Renal cortical epithelial cell (primary cell): ENCODE data around the gene PDGFB. TPM values are rescaled to one million over a fixed set of nuclear protein-coding genes. Genes with fewer than 3 reads are reported as not detected.
A peak's percentile ranks its signal among the peaks of the same experiment; 100 is the strongest.

Source experiments
- DNase-seq: peaks from one replicate; pipeline ENCODE4 v3.0.0-alpha.2; 2011; ENCODE audit warnings: low read depth
- total RNA-seq: library from RNA; depleted of rRNA; stranded (reverse); fragments of >200 nt; gene quantifications from 2 replicates; pipeline ENCODE4 v1.2.3, GENCODE V29; 2014

The PDGFB gene
- total RNA-seq, 1 donor from 2014 or later: 63.6 TPM

- DNase-seq: peak; percentile 56
These were observed 3.7 kb downstream of the PDGFB start for GRCh38 chr22:39240831-39241793.

DNA sequence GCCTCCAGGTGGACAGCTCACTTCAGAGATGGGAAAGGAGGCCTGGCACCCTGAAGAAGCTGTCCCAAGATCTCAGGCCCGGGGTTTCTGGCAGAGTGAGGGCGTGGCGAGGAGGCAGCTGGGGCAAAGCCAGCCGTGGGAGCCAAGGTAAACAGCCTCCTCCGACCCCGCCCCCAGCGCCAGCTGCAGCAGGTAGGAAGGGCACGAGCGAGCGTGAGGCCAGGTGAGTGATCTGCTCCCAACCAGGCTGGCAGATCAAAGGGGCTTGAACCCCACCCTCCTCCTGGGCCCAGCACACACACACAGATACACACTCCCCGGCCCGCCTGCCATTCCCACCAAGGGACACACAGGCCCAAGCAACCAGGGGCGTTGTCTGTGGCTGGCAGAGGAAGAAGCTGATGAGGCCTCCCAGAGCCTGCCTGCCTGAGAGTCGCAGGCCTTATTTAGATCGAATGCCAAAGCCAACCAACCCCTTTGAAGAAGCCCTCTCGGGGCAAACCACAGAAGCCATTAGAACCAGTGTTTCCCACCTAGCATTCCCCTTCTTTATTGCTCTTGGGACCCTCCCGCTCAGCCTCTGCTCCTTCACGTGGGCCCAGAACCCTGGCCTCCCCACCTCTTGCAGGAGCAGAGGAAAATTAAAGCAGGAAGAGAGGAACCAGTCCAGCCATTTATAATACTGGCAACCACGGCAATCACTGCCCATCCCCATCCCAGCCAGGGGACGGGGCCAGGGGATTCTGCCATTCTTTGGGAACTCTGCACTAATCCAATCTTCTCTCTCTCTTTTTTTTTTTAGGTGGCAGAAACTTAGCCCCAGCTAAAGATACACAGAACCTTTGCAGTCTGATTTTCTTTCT is 5.0 kb downstream of the PDGFB start:
- no peak for DNase-seq

DNA sequence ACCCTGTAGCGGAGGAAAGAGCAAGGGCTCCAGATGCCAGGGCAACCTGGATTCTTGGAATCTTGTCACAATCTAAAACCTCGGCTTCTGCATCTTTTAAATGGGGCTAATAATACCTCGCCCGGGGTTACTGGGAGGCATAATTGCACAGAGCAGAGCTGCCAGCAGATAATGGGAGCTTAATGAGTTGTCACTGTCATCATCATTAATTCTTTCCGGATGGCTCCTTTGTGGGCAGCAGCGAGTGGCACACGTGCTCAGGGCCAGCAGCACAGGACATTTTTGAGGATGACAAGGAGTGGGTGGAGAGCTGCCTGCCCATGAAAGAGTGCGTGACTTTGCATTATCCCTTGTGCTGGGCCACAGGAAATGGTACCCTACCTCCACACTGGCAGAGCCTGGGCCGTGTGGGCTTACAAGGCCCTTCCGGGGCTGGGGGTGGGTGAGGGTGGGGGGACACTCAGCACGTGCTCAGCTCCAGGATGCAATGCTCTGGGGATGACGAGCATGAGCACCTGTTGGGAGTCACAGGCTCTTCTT is 5.7 kb downstream of the PDGFB start:
- no peak for DNase-seq

DNA sequence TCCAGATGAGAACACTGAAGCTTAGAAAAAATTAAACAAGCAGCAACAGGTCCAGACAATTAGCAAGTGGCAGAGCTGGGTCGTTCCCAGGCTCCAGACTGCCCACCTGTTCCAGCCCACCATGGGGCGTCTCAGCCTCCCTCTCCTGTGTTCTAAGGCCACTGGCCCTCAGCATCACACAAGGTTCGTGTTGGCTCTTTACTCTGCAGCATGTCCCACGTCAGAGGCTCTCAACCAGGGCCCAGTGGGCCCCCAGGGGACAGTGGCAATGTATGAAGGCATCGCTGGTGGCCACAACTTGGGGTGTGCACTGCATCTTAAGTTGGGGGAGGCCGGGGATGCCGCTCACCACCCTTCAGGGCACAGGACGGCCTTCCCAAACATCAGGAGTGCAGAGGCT is 6.2 kb downstream of the PDGFB start:
- no peak for DNase-seq

DNA sequence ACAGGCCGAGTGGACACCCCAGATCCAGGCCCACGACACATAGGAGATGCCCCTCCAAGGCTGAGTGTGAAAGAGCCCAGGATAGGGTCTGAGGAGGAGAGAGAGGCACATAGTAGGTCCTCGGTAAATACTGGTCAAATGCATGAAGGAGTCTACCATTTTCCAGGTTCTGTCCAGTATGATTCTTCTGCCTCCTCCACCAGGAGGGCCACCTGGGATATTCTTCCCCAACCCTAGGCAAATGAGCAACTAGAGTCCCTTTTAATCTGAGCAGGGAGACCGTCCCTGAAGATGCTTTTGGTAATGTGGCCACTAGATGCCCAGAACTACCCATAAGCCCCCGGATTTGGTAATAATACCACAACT is 6.7 kb downstream of the PDGFB start:
- DNase-seq: no peak

- DNase-seq: no peak
These were observed 7.3 kb downstream of the PDGFB start for GRCh38 chr22:39237318-39238100.

DNA sequence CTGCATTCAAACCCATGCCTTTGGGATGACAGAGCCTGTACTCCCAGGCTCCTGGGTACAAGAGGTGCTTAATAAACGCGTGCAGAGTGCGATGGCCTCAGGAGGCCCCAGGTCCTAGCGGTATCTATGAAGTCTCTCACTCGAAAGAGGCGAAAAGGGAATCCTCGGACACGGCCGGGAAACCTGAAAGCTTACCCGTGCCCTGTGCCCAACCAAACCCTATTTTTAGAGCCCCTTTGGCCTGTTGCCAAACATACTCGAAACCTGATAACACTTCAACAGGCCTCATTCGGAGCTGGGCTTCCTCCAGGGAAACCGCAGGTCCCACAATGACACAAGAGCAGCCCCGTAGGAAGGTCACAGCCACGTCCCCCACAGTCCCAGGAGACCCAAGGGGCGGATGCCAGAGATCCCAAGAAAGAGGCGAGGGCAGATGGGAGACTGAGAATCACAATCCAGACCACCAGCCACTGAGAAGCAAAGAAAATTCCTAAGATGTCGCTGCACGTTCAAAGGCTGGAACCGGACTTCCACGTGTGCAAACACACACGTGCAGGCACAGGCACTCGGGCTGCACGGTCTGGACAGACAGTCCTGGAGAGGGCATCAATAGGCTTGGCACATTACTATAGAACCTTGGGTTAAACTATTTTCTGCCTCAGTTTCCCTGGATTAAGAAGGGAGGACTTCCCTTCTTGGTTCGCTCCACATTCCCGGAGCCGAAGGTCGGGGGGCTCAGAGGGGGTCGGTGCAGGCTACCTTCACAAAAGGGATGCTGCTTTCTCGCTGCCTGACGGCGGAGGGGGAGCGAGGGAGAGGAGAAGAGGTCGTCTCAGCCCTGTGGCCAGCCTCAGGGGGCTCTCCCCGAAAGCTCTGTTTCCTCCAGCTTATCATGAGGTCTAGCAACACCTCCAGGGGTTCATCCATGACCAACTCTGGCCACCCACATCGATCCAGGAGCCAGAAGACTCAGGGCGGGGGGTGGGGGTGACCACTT is 8.2 kb downstream of the PDGFB start:
- no peak for DNase-seq

GRCh38 chr22:39234867-39235687 is 9.7 kb downstream of the PDGFB start:
- DNase-seq: no peak

- no peak for DNase-seq
These were observed 10.4 kb downstream of the PDGFB start for GRCh38 chr22:39234472-39234787.

DNA sequence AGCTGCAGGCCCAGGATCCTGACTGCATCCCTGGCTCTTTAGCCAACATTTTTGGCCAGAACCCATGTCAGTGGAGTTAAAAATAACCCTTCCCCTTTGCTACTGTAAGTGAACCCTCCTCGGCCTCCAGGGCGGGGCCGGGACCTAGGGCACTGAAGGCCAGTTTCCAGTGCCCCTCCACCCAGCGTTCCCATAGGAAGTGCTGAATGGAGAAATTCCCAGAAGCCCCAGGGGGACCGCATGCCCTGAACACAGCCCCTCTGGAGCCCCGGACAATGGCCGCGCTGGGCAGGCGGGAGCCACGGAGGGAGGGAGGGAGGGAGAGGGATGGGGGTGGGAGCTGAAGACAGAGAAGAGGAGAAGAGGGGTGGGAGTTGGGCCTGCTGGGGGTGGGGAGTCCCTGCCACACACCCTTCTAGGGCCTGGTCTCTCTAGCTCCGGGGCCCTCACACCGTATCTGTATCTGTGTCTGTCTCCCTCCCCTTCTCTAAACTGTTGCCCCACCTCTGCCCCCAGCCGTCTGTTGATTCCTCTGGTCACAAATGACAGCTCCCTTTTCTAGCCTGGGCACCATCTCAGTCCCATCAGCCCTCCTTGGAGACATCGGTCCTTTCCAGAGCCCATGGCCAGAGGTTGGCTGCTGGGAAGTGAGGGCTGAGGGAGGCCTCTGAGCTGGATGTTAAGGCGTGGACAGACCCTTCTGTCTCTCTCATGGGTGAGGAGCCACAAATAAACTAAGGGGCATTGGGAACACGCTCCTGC is 10.9 kb downstream of the PDGFB start:
- no peak for DNase-seq

DNA sequence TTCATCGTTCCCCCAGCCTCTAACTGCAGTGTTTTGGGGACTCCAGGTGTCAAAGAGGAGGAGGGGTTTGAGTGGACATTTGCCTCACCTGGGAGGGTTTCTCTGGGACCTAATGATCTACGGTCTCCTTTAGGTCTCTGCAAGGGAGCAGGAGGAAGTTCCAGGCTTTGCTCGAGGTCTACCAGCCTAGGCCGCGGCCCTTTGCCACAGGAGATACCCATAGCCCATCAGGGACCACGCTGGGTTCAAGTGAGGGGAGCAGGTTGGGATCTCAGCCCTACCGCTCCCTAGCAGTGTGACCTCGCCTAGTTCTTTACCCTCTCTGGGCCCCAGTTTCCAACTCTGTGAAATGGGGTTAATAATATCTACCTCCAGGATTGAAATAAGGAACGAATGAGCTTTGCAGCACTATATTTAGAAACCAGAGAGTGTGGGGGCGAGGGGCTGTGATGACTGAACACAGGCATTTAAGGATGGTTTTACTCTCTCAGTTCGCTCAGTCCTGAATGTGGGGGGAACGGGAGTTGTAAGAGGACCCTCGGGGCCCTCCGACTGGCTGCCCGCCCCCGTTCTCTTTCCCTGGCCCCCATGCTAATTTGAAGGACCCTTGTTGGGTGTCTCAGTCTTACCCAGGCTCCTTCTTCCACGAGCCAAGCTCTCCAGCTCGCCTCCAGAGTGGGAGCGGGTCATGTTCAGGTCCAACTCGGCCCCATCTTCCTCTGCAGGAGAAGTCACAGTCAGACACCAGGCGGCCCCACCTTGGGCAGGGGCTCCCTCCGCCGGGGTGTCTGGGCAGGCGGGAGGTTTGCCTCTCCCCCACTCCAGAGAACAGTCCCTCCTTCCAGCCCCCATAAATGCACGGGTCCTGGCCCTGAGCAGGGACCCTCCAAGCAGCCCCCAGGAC is 11.7 kb downstream of the PDGFB start:
- DNase-seq: no peak

- no peak for DNase-seq
These were observed 12.5 kb downstream of the PDGFB start for GRCh38 chr22:39232246-39232645.

DNA sequence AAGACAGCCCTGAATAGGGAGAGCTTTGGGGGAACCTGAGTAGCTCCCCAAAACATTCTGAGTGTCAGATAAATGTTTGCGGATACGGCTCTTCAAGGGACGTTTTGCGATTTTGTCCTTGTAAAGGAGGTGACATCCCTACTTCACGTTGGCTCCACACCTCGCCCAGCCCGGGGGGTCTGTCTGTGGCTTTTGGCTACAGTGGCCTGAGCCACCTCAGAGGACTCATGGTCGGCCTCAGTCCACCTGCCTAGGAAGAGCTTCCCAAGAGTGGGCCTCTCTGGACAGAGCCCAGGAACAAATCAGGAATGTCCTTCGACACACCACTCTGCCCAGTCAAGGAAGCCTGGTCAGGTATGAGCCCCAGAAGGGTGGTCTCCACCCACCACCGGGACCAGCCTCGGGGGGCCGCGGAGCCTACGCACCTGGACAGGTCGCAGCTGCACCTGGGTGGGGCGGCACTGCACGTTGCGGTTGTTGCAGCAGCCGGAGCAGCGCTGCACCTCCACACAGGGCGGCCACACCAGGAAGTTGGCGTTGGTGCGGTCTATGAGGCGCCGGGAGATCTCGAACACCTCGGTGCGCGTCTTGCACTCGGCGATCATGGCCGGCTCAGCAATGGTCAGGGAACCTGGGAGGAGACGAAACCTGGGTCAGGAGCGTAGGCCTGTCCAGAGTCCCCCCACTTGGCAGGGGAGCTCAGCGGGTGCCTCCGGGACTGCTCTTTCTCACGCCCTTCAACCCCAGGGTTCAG is 13.4 kb downstream of the PDGFB start:
- DNase-seq: no peak

GRCh38 chr22:39230261-39231196 is 14.3 kb downstream of the PDGFB start:
- DNase-seq: no peak

DNA sequence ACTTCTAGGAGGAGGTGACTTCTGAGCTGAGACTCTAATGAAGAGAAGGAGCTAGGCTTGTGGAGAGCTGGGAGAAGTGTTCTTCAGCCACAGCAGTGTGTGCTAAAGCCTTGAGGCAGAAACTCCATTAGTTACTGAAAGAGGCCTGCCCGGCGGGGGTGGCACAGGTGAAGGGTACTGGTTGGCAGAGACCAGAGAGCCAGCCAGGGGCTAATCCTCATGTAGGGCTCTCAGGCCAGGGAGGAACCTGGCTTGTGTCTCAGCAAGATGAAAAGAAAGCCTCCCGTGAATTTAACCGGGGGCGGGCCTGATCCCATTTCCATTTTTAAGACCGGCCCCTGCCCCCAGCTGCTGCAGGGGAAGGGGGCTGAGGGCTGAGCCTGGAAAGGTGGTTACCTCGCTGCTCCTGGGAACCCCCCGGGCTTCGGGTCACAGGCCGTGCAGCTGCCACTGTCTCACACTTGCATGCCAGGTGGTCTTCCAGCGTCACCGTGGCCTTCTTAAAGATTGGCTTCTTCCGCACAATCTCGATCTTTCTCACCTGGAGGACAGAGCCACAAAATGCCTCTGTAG is 15.0 kb downstream of the PDGFB start:
- no peak for DNase-seq

GRCh38 chr22:39229075-39229474 is 15.7 kb downstream of the PDGFB start:
- no peak for DNase-seq
